K562 (cell line): ENCODE results near the gene WASL.

ENCODE experiments used
- HDAC3 ChIP-seq: fragments of 450-650 bp; IDR thresholded peaks from 2 replicates; pipeline ENCODE4 v1.6.1; 2018; ENCODE audit warnings: borderline replicate concordance, mild to moderate bottlenecking, moderate library complexity; ENCODE audit not compliant: partially characterized antibody
- NR2C2 ChIP-seq, 2 experiments: fragments of 200-800 bp in 1 of 2; sonication (Bioruptor generic) in 1 of 2; sonication (generic) in 1 of 2; formaldehyde crosslinking in 1 of 2; IDR thresholded peaks; 2 replicates each; pipeline versions ENCODE4 v1.6.1 to v1.8.0; 2016 to 2022; ENCODE audit warnings: mild to moderate bottlenecking in 1 of 2, missing compliant biosample characterization in 1 of 2, missing genetic modification characterization in 1 of 2, missing genetic modification reagents in 1 of 2
- POLR2A ChIP-seq: fragments of 450-650 bp; conservative IDR thresholded peaks from 2 replicates; pipeline ENCODE4 v1.6.1; 2016
- POLR2AphosphoS5 ChIP-seq: IDR thresholded peaks from 2 replicates; pipeline ENCODE4 v1.6.1; 2011; ENCODE audit warnings: mild to moderate bottlenecking, low read depth, low read length, moderate library complexity; ENCODE audit not compliant: control insufficient read depth, insufficient read depth
- RCOR1 ChIP-seq, 2 experiments: IDR thresholded peaks; 2 replicates each; pipeline ENCODE4 v1.6.1; 2012; ENCODE audit warnings: low read depth in 2 of 2, low read length in 2 of 2, borderline replicate concordance in 1 of 2, improper control_type of control experiment in 1 of 2
- TAF1 ChIP-seq: IDR thresholded peaks from 2 replicates; pipeline ENCODE4 v1.6.1; 2011; ENCODE audit warnings: mild to moderate bottlenecking, low read length, moderate library complexity; ENCODE audit not compliant: insufficient read depth, control insufficient read depth, severe bottlenecking; ENCODE audit errors: extremely low read depth
- TAF15 ChIP-seq: fragments of 200-400 bp; formaldehyde crosslinking; IDR thresholded peaks from 2 replicates; pipeline ENCODE4 v1.6.1; 2017; ENCODE audit warnings: mild to moderate bottlenecking, low read depth, low read length, moderate library complexity
- ZBTB1 ChIP-seq: sonication (generic); formaldehyde crosslinking; IDR thresholded peaks from 2 replicates; pipeline ENCODE4 v1.8.1; 2023; ENCODE audit warnings: missing genetic modification reagents, low read depth, mild to moderate bottlenecking, borderline replicate concordance
- TF ChIP-seq, protein P1 (sequence below), 3 experiments: IDR thresholded peaks in 2 of 3; conservative IDR thresholded peaks in 1 of 3; 2 replicates each; pipeline ENCODE4 v1.5.1; 2011 to 2012; ENCODE audit warnings: low read length in 3 of 3, mild to moderate bottlenecking in 3 of 3, control low read depth in 2 of 3, improper control_type of control experiment in 1 of 3, inconsistent platforms in 1 of 3, low read depth in 1 of 3, mixed read lengths in 1 of 3, moderate library complexity in 1 of 3; ENCODE audit not compliant: insufficient read depth in 2 of 3
- TF ChIP-seq, protein P2 (sequence below): sonication (generic); formaldehyde crosslinking; IDR thresholded peaks from 2 replicates; pipeline ENCODE4 v1.9.0; 2022; ENCODE audit warnings: mild to moderate bottlenecking, missing genetic modification reagents

DNA sequence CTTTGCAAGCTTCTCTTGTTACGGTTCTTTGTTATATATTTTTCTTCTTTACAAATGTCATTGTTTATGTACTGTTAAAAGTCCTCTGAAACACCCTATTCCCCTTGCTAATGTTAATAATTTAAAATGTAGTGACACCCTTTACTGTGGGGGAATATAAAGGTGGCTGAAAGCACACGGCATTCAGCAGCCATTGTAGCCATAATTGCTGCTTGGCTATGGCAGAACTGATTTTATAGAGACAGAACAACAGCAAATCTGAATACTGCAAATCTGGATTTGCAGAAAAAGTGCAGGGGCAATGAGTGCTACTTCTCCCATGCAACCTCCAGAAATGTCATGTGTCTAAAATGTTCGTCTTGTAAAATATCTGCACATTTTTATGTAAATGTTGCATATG lies 3.7 kb upstream of the WASL start:
- TF ChIP-seq ZBTB1 (CRISPR knock-in tag) (no peak), RCOR1 (IDR thresholded peaks at IDR 0.05; ENCODE audit: borderline replicate concordance in 1 of 2, low read depth in 2 of 2, low read length in 2 of 2) (no peak), POLR2AphosphoS5 (no peak), NR2C2 (CRISPR knock-in tag; IDR thresholded peaks at IDR 0.05) (no peak), NR2C2 (tag; IDR thresholded peaks at IDR 0.05) (no peak), POLR2A (no peak), HDAC3 (no peak), TAF15 (no peak), TAF1 (no peak)
- TF ChIP-seq, protein P1, sequence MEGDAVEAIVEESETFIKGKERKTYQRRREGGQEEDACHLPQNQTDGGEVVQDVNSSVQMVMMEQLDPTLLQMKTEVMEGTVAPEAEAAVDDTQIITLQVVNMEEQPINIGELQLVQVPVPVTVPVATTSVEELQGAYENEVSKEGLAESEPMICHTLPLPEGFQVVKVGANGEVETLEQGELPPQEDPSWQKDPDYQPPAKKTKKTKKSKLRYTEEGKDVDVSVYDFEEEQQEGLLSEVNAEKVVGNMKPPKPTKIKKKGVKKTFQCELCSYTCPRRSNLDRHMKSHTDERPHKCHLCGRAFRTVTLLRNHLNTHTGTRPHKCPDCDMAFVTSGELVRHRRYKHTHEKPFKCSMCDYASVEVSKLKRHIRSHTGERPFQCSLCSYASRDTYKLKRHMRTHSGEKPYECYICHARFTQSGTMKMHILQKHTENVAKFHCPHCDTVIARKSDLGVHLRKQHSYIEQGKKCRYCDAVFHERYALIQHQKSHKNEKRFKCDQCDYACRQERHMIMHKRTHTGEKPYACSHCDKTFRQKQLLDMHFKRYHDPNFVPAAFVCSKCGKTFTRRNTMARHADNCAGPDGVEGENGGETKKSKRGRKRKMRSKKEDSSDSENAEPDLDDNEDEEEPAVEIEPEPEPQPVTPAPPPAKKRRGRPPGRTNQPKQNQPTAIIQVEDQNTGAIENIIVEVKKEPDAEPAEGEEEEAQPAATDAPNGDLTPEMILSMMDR (IDR thresholded peaks at IDR 0.05 in 2 of 3, conservative IDR thresholded peaks at IDR 0.05 in 1 of 3; ENCODE audit: insufficient read depth in 2 of 3, low read depth in 1 of 3, low read length in 3 of 3), result no peak
- TF ChIP-seq, protein P2, sequence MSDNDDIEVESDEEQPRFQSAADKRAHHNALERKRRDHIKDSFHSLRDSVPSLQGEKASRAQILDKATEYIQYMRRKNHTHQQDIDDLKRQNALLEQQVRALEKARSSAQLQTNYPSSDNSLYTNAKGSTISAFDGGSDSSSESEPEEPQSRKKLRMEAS (CRISPR knock-in tag), result no peak
